HG02884 (cell line): ENCODE measurements around the gene WDR70.
"Not testable (repeated sequence)": the region's sequence is repeated elsewhere in the genome, so short reads cannot be mapped to it uniquely, and the experiment has no call there.

ENCODE experiments used
- ATAC-seq: cut with Tn5 transposase; IDR thresholded peaks from one replicate; pipeline ENCODE4 v1.9.1; 2021; ENCODE audit warnings: mild to moderate bottlenecking, moderate library complexity; ENCODE audit not compliant: unreplicated experiment

WDR70 gene

GRCh38 chr5:37628876-37629275, 249.8 kb downstream of the WDR70 start:
- no peak for ATAC-seq

GRCh38 chr5:37631939-37632338, 252.8 kb downstream of the WDR70 start:
- ATAC-seq: no peak

GRCh38 chr5:37637165-37637845, 258.2 kb downstream of the WDR70 start:
- ATAC-seq: no peak

- ATAC-seq: no peak
Measured at GRCh38 chr5:37638897-37639296, 259.8 kb downstream of the WDR70 start.

GRCh38 chr5:37640088-37640487, 261.0 kb downstream of the WDR70 start:
- ATAC-seq: no peak

- no peak for ATAC-seq
Measured at GRCh38 chr5:37641933-37642332, 262.8 kb downstream of the WDR70 start.

GRCh38 chr5:37645707-37646106, 266.6 kb downstream of the WDR70 start:
- ATAC-seq: no peak

GRCh38 chr5:37654566-37654965, 275.4 kb downstream of the WDR70 start:
- ATAC-seq: not testable (repeated sequence)

- ATAC-seq: no peak
Measured at GRCh38 chr5:37657046-37657445, 277.9 kb downstream of the WDR70 start.

GRCh38 chr5:37658440-37658839, 279.3 kb downstream of the WDR70 start:
- ATAC-seq: no peak

GRCh38 chr5:37660319-37660718, 281.2 kb downstream of the WDR70 start:
- ATAC-seq: no peak

- ATAC-seq: no peak
Measured at GRCh38 chr5:37661227-37661920, 282.3 kb downstream of the WDR70 start.

GRCh38 chr5:37661951-37662350, 282.8 kb downstream of the WDR70 start:
- no peak for ATAC-seq

GRCh38 chr5:37662362-37662761, 283.2 kb downstream of the WDR70 start:
- no peak for ATAC-seq

- no peak for ATAC-seq
Measured at GRCh38 chr5:37662789-37663485, 283.8 kb downstream of the WDR70 start.

- no peak for ATAC-seq
Measured at GRCh38 chr5:37663538-37663937, 284.4 kb downstream of the WDR70 start.

GRCh38 chr5:37664551-37664950, 285.4 kb downstream of the WDR70 start:
- ATAC-seq: no peak

GRCh38 chr5:37665272-37665671, 286.2 kb downstream of the WDR70 start:
- ATAC-seq: no peak

- no peak for ATAC-seq
Measured at GRCh38 chr5:37665889-37666288, 286.8 kb downstream of the WDR70 start.

GRCh38 chr5:37667430-37667829, 288.3 kb downstream of the WDR70 start:
- no peak for ATAC-seq

- no peak for ATAC-seq
Measured at GRCh38 chr5:37667846-37668245, 288.7 kb downstream of the WDR70 start.

- ATAC-seq: no peak
Measured at GRCh38 chr5:37668524-37669047, 289.5 kb downstream of the WDR70 start.
